NCI-H446 (cell line): ENCODE results near the gene FAM50A.
"Not testable (repeated sequence)": the region's sequence is repeated elsewhere in the genome, so short reads cannot be mapped to it uniquely, and the experiment has no call there.

ENCODE experiments used
- DNase-seq, 2 experiments: peaks; one replicate each; lab custom pipeline; 2025; lab: John Stamatoyannopoulos, UW

FAM50A gene

DNA sequence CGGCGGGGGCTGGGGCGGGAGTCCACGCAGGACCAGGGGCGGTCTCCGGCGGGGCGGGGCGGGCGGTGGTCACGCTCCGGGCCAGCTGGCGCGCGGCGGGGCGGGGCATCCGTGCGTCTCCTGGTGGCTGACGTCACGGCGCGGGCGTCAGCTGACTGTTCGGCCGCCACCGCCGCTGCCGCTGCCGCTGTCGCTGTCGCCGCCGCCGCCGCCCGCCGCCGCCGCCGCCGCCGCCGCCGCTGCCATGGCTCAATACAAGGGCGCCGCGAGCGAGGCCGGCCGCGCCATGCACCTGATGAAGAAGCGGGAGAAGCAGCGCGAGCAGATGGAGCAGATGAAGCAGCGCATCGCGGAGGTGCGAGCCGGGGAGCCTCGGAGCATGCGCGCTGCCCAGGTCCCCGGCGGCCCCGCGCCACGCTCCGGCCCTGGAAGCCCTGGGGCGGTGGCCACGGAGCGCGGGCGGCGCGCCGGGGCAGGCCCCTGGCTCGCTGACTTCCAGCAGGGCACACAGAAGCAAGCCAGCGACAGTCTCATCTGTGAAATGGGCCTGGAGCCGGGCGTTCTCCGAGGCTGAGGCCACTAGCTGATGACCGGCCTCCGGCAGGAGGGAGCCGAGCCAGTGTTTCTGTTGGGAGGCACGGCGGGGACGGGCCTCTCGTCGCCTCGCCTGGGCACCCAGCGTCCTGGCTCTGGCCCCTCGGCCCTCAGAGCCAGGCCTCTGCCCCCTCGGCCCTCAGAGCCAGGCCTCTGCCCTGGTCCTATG, at the start of gene FAM50A:
TSS of gene FAM50A (plus strand) at position 150 of the 763 bp plus-strand sequence. CDS start at position 245, 95 bp downstream.
- peak; percentile 2 to 67 for DNase-seq

GRCh38 chrX:154396363-154396762, 47.6 kb upstream of the FAM50A start:
- DNase-seq, result not testable (repeated sequence)

GRCh38 chrX:154396973-154397887, 46.7 kb upstream of the FAM50A start:
- DNase-seq, result peak in 1 of 2 experiments; percentile 54

DNA sequence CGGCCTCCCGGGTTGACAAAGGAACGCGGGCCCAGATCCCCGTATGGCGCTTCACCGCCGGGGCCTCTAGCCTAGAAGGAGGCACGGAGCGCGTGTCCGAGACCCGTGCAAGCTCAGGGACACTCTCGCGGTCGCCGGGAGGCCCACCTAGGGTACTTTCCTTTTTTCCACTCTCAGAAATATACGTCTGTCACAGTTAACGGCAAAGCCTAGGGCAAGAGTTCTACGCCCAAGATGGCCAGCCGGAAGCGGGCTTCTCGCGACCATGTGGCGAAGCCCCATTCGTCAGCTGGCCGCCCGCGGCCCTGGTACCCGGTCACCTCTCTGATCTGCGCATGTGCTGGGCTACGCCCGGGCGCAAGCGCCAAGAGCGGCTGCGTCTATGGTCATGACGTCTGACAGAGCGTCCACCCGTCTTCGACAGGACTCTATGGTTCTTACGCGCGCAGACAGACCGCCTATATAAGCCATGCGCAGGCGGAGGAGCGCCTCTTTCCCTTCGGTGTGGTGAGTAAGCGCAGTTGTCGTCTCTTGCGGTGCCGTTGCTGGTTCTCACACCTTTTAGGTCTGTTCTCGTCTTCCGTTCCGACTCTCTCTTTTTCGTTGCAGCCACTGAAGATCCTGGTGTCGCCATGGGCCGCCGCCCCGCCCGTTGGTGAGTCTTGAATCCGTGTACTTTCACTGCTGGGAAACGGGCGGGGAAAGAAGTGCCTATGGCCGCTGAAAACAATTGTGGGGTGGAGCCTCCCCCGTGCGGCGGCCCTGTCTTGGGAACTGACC, 45.9 kb upstream of the FAM50A start, which contains the start of gene RPL10:
TSS of gene RPL10 (plus strand) at position 490 of the 780 bp plus-strand sequence. CDS start at position 633, 143 bp downstream.
- DNase-seq, result peak; percentile 91 to 97

DNA sequence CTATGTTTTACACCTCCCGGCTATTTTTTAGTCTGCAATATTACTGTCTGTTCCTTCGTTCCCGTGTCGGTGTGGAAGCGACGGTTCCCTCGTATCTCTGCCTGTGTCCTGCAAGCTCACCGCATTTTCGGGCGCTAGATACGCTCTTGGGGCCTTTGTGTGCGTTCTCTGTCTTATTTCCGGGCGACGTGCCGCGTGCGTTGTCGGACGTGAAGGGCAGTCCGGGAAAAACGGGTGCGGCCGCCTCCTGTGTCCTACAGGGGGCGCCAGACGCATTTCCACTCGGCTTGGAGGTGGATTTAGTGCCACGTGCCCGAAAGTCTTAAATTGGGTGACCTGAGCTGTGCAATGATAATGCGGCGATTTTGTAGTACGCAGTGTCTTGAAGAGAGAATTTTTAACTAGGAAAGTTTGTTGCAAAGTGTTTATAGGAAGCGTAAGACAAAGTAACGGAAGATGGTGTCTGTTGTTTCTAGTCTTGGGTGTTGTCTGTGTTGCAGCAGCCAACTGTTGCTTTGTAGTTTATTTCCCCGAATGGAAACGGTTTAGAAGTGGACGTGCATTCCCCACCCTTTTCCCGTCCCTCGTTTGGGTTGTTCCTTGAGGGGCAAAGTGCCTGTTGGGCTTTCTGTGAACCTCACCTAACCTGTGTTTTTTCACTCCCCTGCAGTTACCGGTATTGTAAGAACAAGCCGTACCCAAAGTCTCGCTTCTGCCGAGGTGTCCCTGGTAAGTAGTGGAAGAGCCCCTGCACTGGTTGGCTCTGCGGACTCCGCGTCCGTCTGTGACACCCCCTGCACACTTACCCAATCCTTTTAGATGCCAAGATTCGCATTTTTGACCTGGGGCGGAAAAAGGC, 45.0 kb upstream of the FAM50A start:
- DNase-seq, result peak in 1 of 2 experiments; percentile 74

DNA sequence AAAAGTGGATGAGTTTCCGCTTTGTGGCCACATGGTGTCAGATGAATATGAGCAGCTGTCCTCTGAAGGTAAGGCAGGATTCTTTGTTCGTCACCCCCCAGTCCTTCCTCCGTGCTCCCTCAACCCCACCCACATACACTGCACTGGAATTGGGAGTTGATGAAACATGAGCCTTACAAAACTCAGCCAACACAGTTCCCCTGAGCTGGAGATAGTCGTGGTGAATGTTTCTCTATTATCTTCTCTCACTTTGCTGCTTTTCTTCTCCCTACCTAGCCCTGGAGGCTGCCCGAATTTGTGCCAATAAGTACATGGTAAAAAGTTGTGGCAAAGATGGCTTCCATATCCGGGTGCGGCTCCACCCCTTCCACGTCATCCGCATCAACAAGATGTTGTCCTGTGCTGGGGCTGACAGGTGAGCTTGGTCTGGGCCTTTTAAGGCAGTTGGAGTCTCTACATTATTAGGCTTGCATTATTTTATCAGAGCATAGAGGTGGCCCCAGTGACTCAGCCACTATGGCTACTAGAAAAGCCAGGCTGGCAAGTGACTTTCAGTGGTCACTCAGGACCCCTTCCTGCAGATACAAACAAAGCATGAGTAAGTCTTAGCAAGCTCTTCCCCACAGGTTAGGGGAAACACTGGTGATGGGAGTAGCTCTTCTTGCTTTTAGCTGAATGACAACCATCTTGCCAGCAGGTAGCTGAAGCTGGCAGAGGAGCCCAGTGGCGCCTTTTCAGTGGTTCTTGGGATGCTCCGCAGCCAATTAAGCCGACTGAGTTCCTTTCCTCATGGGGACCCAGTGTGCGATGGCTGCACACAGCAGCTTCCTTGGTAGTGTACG, 44.2 kb upstream of the FAM50A start:
- no peak for DNase-seq

DNA sequence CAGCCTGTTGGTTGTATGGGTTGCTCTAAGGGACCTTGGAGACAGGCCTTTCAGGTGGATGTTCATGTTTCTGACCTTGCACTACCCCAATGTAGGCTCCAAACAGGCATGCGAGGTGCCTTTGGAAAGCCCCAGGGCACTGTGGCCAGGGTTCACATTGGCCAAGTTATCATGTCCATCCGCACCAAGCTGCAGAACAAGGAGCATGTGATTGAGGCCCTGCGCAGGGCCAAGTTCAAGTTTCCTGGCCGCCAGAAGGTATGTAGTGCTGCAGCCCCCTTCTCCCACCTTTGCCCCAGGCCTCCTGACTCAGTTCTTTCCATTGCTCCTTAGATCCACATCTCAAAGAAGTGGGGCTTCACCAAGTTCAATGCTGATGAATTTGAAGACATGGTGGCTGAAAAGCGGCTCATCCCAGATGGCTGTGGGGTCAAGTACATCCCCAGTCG, 43.5 kb upstream of the FAM50A start:
- not testable (repeated sequence) for DNase-seq

DNA sequence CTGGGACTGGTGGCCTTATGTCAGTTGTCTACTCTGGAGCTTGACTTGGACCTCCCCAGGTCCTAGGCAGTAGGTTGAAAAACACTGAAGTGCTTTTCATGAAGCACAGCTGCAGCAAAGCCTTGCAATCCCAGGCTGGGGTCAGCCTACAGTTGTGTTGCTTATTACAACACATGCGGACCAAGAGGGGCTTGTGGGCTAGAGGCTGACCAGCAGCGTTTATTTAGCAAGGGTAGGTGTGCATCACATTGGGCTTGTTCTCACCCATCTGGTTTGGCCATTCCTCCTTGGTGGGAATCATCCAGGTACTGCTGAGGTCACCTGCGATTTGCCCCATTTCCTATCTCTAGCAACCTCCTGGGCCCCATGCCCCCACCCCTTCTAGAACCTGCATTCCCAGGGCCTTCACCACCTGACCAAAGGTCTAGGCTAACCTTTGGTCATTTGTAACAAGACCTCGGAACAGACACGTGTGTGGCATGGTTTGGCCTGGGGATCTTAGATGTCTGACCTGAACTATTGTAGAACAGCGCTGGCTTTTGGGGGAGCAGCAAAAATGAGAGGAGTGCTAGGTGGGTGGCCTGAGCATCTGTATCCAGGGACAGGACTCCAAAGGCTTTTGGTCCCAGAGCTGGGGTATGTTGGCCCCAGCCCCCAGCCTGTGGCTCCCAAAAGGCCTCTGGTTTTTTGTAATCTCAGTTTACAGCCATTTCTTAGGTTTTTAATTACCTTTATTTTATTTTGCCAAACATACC, 42.7 kb upstream of the FAM50A start:
- no peak for DNase-seq

DNA sequence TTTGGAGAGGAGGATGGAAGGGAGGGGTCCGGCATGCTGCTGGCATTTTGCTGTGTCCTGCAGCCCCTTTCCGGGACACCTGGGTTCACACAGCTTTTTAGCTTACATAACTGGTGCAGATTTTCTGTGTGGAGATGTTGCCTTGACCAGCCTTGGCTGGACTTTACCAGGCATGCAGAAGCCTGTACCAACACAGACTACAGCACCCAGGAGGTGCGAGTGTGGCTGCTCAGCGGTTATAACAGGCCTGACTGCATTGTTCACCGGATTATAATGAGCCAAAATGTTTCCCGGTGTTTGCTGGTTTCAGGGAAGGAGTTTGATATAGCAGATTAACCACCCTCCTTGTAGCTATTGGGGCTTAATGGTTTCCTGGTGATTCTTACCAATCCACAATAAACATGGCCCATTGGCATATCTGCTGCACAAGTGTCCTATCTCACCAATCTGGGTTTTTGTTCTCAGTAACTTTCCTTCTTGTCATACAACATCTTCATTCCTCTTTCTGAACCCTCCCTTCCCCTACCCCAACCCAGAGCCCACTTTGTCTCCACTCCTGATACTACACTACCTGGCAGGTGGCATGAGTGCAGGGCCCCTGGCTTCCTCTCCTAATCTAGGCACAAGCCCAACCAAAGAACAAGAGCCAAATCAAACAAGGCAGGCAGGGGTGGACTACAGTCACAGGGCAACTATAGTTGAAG, 41.9 kb upstream of the FAM50A start:
- DNase-seq, result no peak

GRCh38 chrX:154402622-154403127, 41.3 kb upstream of the FAM50A start:
- DNase-seq, result no peak

- DNase-seq, result no peak
These were observed 40.7 kb upstream of the FAM50A start for GRCh38 chrX:154403192-154403591.

- DNase-seq, result no peak
These were observed 40.1 kb upstream of the FAM50A start for GRCh38 chrX:154403858-154404257.

- DNase-seq, result no peak
These were observed 39.2 kb upstream of the FAM50A start for GRCh38 chrX:154404625-154405192.

GRCh38 chrX:154408659-154409221, 35.2 kb upstream of the FAM50A start:
- no peak for DNase-seq

GRCh38 chrX:154409222-154409871, 34.6 kb upstream of the FAM50A start, which contains the start of gene DNASE1L1:
TSS of gene DNASE1L1 (minus strand) at chrX:154409254. CDS start at chrX:154405568, 3,686 bp downstream.
- no peak for DNase-seq

DNA sequence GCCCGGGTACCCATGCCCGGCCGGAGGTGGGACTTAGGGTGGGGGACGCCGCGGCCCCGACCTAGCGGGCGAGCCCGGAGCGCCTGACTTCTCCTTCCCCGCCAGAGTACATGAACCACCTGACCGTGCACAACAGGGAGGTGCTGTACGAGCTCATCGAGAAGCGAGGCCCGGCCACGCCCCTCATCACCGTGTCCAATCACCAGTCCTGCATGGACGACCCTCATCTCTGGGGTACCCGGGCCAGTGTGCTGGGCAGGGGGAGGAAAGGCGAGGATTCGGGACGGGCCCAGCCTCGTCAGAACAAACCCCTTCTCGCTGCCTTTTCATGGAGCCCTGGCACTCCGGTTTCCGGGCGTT, 32.0 kb upstream of the FAM50A start:
- DNase-seq, result peak; percentile 29 to 52

DNA sequence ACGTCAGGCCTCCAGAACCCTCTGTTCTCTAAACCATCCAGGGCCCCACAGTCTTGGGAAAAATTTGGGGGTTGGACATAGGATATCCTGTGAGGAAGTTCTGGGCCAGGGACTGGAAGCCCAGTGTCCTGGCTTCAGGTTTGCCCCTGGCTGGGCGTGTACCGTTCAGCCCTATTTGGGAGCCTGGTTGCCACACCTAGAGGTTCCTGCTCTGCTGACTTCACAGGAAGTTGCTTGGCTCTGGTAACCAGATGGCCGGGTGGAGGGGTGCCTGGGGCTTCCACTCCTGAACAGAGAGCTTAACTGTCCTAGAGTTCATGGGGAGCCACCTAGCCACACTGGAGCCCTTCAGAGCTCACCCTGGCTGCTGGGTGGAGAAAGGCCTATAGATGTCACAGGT, 31.5 kb upstream of the FAM50A start:
- no peak for DNase-seq
